HFFc6 (cell line): Measurements from ENCODE around the gene BRF1. TPM values are rescaled to one million over a fixed set of nuclear protein-coding genes. Genes with fewer than 3 reads are reported as not detected.
"Not testable (repeated sequence)": the region's sequence is repeated elsewhere in the genome, so short reads cannot be mapped to it uniquely, and the experiment has no call there.

Source experiments
- DNase-seq: peaks from one replicate; pipeline ENCODE4 v3.0.0-alpha.2; 2018
- H3K27ac Mint-ChIP-seq: 2 replicates; pipeline ENCODE4 v1.8.0; 2020; ENCODE audit warnings: mild to moderate bottlenecking, mixed read lengths
- H3K27me3 Mint-ChIP-seq: 2 replicates; pipeline ENCODE4 v1.8.0; 2021; ENCODE audit warnings: mild to moderate bottlenecking, moderate library complexity, mixed read lengths; ENCODE audit not compliant: insufficient read depth
- H3K36me3 Mint-ChIP-seq: 2 replicates; pipeline ENCODE4 v1.8.0; 2021; ENCODE audit warnings: low read depth, mixed read lengths
- H3K4me1 Mint-ChIP-seq: 2 replicates; pipeline ENCODE4 v1.8.0; 2020; ENCODE audit warnings: low read depth, mixed read lengths
- H3K4me3 Mint-ChIP-seq: 2 replicates; pipeline ENCODE4 v1.8.0; 2020; ENCODE audit warnings: mild to moderate bottlenecking, moderate library complexity, mixed read lengths
- H3K9me3 Mint-ChIP-seq: 2 replicates; pipeline ENCODE4 v1.8.0; 2020; ENCODE audit warnings: mild to moderate bottlenecking, mixed read lengths
- CTCF ChIP-seq: fragments of 200-600 bp; sonication (generic); IDR thresholded peaks from 2 replicates; pipeline ENCODE4 v1.5.0; 2021; ENCODE audit warnings: antibody characterized with exemption, mild to moderate bottlenecking
- total RNA-seq, 6 experiments: library from RNA; stranded (reverse); fragmentation: NEBNext Ultra II Directional; extraction: Animal tissue kit (Norgen Biotek cat#: 25700); gene quantifications; 2 replicates in 1 of 6; 3 replicates in 5 of 6; pipeline ENCODE4 v1.2.3, GENCODE V29; 2021

BRF1 gene
- total RNA-seq, 6 experiments from 2014 or later, result 20.1 to 25.8 (median 21.8) TPM

- Mint-ChIP-seq H3K27ac (no peak overlapping the region), H3K36me3 (0 out of 2 replicates have a peak, but pooled peaks cover 4% of the 10 kb centered on the region), H3K4me3 (no peak overlapping the region), H3K4me1 (peaks cover 9% of the 10 kb centered on the region; the same call in 1 of the 2 replicates), H3K9me3 (no peaks in the 10 kb centered on the region), H3K27me3 (no peaks in the 10 kb centered on the region)
- peak; percentile 73 for TF ChIP-seq CTCF
- peak; percentile 50 for DNase-seq
Measured at GRCh38 chr14:105281371-105282097, 19.3 kb downstream of the BRF1 start.

GRCh38 chr14:105280525-105280924 lies 20.3 kb downstream of the BRF1 start:
- Mint-ChIP-seq H3K36me3 (0 out of 2 replicates have a peak, but pooled peaks cover 4% of the 10 kb centered on the region), H3K27ac (no peak overlapping the region), H3K4me3 (no peak overlapping the region), H3K27me3 (no peaks in the 10 kb centered on the region), H3K9me3 (no peaks in the 10 kb centered on the region), H3K4me1 (peaks cover 12% of the 10 kb centered on the region)
- TF ChIP-seq CTCF, result no peak
- no peak for DNase-seq

- TF ChIP-seq CTCF, result no peak
- no peak overlapping the region for H3K4me3 Mint-ChIP-seq
- no peaks in the 10 kb centered on the region for H3K36me3 Mint-ChIP-seq
- no peak overlapping the region for H3K27ac Mint-ChIP-seq
- no peak for DNase-seq
- peaks cover 17% of the 10 kb centered on the region for H3K4me1 Mint-ChIP-seq
- no peaks in the 10 kb centered on the region for H3K27me3 Mint-ChIP-seq
- no peaks in the 10 kb centered on the region for H3K9me3 Mint-ChIP-seq
Measured at GRCh38 chr14:105279642-105280361, 21.0 kb downstream of the BRF1 start.

GRCh38 chr14:105277448-105277847 lies 23.4 kb downstream of the BRF1 start:
- H3K27me3 Mint-ChIP-seq, DNase-seq, H3K4me3 Mint-ChIP-seq, H3K36me3 Mint-ChIP-seq, H3K27ac Mint-ChIP-seq, H3K9me3 Mint-ChIP-seq: not testable (repeated sequence)
- peaks cover 17% of the 10 kb centered on the region for H3K4me1 Mint-ChIP-seq

GRCh38 chr14:105275267-105275946 lies 25.4 kb downstream of the BRF1 start:
- H3K9me3 Mint-ChIP-seq, result no peaks in the 10 kb centered on the region
- H3K36me3 Mint-ChIP-seq, result no peaks in the 10 kb centered on the region
- peaks cover 8% of the 10 kb centered on the region for H3K4me1 Mint-ChIP-seq
- peak overlapping the region; percentile 78 for H3K27ac Mint-ChIP-seq
- peak; percentile 39 for DNase-seq
- H3K4me3 Mint-ChIP-seq, result no peak overlapping the region
- H3K27me3 Mint-ChIP-seq, result no peaks in the 10 kb centered on the region; the same call in 1 of the 2 replicates
- no peak for TF ChIP-seq CTCF
